ENCODE measurements around the gene ATRNL1. TPM values are rescaled to one million over a fixed set of nuclear protein-coding genes. Genes with fewer than 3 reads are reported as not detected.

ATRNL1 gene
- total and polyA plus RNA-seq, 2 of the 8 experiments (the other 6 are each of a cell fraction or from before 2014, with no cell fraction given): 5.1 to 17.6 TPM

GRCh38 chr10:115095758-115096157 is 2.6 kb downstream of the ATRNL1 start (continued):
- TF ChIP-seq CHD7 (IDR thresholded peaks at IDR 0.05; ENCODE audit: insufficient replicate concordance, low read length): no peak
- no peak for TF ChIP-seq TAF1 (IDR thresholded peaks at IDR 0.05; ENCODE audit: low read depth, low read length)
- TF ChIP-seq RAD21 (IDR thresholded peaks at IDR 0.05 in 1 of 2, conservative IDR thresholded peaks at IDR 0.05 in 1 of 2; ENCODE audit: low read depth in 2 of 2, low read length in 2 of 2): no peak
- TF ChIP-seq CHD1 (IDR thresholded peaks at IDR 0.05; ENCODE audit: low read depth, low read length): no peak
- TF ChIP-seq BCL11A (IDR thresholded peaks at IDR 0.05; ENCODE audit: low read depth in 2 of 2, low read length in 2 of 2): no peak
- TF ChIP-seq CTBP2 (IDR thresholded peaks at IDR 0.05; ENCODE audit: borderline replicate concordance, insufficient read depth, insufficient read length, low read length): no peak
- no peak for TF ChIP-seq KDM4A (IDR thresholded peaks at IDR 0.05; ENCODE audit: low read depth, low read length, severe bottlenecking)
- TF ChIP-seq GABPA (IDR thresholded peaks at IDR 0.05; ENCODE audit: borderline replicate concordance, insufficient read depth, low read length): no peak
- TF ChIP-seq YY1 (IDR thresholded peaks at IDR 0.05; ENCODE audit: low read depth, low read length): no peak
- no peak for TF ChIP-seq USF2 (IDR thresholded peaks at IDR 0.05; ENCODE audit: low read length)

Data from H1 (cell line).